Measurements from ENCODE around the gene CNFN. TPM values are rescaled to one million over a fixed set of nuclear protein-coding genes. Genes with fewer than 3 reads are reported as not detected.
A peak's percentile ranks its signal among the peaks of the same experiment; 100 is the strongest.

Gene CNFN
- total RNA-seq, 2 donors from 2014 or later = not detected

DNA sequence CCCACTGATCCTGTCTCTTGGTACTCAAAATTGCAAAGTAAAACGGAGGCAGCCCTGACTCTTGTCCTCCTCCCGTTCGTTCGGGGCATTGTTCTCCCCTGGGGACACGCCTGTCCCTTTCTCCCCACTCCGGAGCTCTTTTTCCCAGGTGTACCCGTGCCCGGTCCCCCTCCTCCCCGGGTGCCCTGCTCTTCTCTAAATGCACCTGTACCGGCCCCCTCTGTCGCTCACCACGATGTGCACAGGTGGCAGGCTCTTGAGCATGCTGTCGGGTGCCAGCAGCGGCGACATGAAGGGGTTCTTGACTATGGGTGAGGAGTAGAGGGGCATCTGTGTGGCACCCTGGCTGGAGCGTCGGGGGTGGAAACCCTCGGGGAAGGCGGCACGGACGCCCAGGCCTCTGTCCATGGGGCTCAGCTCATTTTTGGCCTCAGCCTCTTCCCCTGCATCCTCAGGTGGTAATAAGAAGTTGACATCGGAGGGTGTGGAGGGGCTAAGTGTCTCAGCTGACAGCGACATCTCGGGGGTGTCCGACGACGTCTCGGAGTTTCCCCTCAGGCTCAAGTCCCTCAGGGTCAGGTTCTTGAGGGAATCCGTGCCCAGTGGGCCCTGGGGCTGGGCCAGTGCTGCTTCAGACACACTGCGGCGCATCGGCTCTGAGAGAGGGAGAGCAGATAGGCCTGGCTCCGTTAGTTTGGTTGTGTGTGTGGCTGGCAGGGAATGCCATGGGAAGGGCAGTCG is 12.4 kb upstream of the CNFN start:
- ATAC-seq = no peak
- H3K4me1 ChIP-seq = peaks cover 20% of the 10 kb centered on the region
- H3K36me3 ChIP-seq (replicated peaks in 1 of 2; ENCODE audit: insufficient read depth in 1 of 2, low read depth in 2 of 2) = no peaks in the 10 kb centered on the region
- no peak for TF ChIP-seq POLR2A (IDR thresholded peaks at IDR 0.05)
- TF ChIP-seq, protein P1, sequence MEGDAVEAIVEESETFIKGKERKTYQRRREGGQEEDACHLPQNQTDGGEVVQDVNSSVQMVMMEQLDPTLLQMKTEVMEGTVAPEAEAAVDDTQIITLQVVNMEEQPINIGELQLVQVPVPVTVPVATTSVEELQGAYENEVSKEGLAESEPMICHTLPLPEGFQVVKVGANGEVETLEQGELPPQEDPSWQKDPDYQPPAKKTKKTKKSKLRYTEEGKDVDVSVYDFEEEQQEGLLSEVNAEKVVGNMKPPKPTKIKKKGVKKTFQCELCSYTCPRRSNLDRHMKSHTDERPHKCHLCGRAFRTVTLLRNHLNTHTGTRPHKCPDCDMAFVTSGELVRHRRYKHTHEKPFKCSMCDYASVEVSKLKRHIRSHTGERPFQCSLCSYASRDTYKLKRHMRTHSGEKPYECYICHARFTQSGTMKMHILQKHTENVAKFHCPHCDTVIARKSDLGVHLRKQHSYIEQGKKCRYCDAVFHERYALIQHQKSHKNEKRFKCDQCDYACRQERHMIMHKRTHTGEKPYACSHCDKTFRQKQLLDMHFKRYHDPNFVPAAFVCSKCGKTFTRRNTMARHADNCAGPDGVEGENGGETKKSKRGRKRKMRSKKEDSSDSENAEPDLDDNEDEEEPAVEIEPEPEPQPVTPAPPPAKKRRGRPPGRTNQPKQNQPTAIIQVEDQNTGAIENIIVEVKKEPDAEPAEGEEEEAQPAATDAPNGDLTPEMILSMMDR (IDR thresholded peaks at IDR 0.05) = no peak
- no peak for DNase-seq
- intact Hi-C loops (cut with DNase I) = no loop called here
- 46 to 63% methylated on average over 15 to 34 of the region's 34 CpGs for WGBS, 2 donors
- peak overlapping the region in 3 of 4 donors; percentile 30 to 78 (median 73) for H3K27ac ChIP-seq
- H3K27me3 ChIP-seq = no peaks in the 10 kb centered on the region
- no peaks in the 10 kb centered on the region for H3K9me3 ChIP-seq
- H3K4me3 ChIP-seq = no peak overlapping the region

DNA sequence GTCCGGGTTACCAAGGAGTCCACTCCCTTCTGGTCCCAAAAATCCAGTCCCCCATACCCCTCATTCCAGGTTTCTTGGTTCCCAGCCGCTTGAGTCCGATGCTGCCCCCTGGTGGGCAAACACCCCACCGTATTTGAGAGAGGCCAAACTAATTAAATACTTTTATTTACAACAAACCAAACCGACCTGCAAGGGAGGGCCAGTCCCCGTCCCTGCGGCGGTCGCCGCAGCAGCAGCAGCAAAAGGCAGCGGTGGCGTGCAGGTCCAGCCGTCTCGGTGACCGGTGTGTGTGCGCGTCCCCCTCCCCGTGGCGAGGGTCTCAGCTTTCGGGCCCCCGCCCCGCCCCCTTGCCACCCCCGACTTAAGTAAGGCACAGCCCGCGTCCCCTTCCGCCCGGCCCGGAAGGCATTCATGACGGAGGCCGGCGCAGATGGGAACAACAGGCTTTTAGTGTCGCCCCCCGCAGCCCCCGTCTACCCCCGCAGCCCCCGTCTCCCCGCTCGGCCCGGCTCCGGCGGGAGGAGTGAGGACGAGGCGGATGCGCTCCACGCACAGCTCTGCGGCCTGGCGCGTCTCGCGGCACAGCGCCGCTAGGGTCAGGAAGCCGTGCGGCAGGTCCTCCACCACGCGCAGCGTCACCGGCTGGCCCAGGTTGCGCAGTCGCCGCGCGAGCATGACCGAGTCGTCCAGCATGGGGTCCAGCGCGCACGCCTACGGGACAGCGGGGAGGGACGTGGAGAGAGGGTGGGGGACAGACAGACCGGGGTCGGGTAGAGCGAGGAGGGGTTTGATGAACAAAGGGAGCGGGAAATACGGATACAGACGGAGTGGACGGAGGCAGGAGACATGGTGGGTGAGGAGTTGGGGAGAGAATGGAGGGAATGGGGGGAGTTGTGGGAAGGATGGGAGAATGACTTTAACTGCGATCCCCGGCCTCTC is 11.5 kb upstream of the CNFN start:
- intact Hi-C loops (cut with DNase I) = no loop called here

GRCh38 chr19:42400404-42400803 is 10.3 kb upstream of the CNFN start:
- 56 to 58% methylated on average over 1 of the region's 1 CpG for WGBS, 2 donors
- ATAC-seq = no peak
- Histone ChIP-seq H3K36me3 (replicated peaks in 1 of 2; ENCODE audit: insufficient read depth in 1 of 2, low read depth in 2 of 2) (no peaks in the 10 kb centered on the region), H3K9me3 (no peaks in the 10 kb centered on the region), H3K27ac (no peak overlapping the region), H3K4me3 (no peak overlapping the region), H3K27me3 (no peaks in the 10 kb centered on the region), H3K4me1 (peaks cover 32% of the 10 kb centered on the region)
- TF ChIP-seq, protein P1 (IDR thresholded peaks at IDR 0.05) = no peak
- no peak for TF ChIP-seq POLR2A (IDR thresholded peaks at IDR 0.05)
- intact Hi-C loops (cut with DNase I) = no loop called here
- DNase-seq = no peak

More for the DNA sequence above, 11.5 kb upstream of the CNFN start:
- WGBS, 2 donors = 1 to 3% methylated on average over 25 to 62 of the region's 80 CpGs
- peak; percentile 79 to 83 (median 82) for DNase-seq
- peak; percentile 67 for ATAC-seq
- no peaks in the 10 kb centered on the region for H3K9me3 ChIP-seq
- H3K4me3 ChIP-seq = peak overlapping the region; percentile 34 to 65
- H3K36me3 ChIP-seq (replicated peaks in 1 of 2; ENCODE audit: insufficient read depth in 1 of 2, low read depth in 2 of 2) = no peaks in the 10 kb centered on the region
- H3K4me1 ChIP-seq = peaks cover 26% of the 10 kb centered on the region
- peak overlapping the region; percentile 30 to 78 (median 68) for H3K27ac ChIP-seq
- no peaks in the 10 kb centered on the region for H3K27me3 ChIP-seq
- TF ChIP-seq POLR2A (IDR thresholded peaks at IDR 0.05) = peak in 2 of 3 donors; percentile 68 to 69
- TF ChIP-seq, protein P1 (IDR thresholded peaks at IDR 0.05) = peak; percentile 67 to 84 (median 78)

DNA sequence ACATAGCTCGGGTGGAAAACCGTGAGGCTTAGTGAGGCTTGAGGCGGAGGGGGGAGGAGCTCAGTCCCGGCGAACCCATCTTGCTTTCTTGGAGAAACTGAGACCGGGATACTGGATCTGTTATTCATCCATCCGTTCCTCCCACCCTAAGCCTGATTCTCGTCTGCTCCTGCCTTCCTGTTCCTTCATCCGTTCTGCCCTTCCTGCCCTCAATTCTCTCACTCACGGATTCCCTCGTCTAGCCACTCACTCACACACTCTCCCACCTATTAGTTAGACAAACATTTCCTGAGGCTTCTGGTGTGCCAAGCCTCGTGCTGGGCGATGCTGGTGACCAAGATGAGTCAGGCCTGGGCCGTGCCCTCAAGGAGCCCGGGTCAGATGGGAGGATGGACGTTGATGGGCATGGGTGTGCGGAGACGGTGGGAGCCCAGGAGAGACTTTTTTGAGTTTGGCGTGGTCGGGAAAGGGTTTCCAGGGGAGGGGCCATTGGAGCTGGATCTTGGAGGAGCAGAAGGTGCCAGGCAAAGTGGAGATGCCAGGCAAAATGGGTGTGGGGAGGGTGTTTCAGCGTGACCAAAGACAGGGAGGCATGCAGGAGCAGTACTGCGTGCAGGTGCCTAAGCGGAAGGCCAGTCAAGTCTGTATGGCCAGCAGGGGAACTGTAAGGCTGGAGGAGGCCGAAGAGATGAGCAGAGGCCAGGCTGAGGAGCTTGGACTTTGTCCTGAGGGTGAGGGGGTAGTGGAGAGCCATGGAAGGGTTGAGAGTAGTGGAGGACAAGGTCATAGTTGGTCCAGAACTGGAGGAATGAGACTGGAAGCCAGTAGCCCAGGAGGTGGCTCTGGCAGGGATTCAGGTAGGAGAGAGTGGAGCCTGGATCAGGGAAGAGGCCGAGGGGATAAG is 7.4 kb upstream of the CNFN start:
- H3K9me3 ChIP-seq = no peaks in the 10 kb centered on the region
- peak overlapping the region; percentile 28 to 70 for H3K4me3 ChIP-seq
- peak in 1 of 4 donors; percentile 23 for DNase-seq
- H3K4me1 ChIP-seq = peaks cover 31% of the 10 kb centered on the region
- no peak for ATAC-seq
- peak overlapping the region; percentile 60 to 82 (median 73) for H3K27ac ChIP-seq
- intact Hi-C loops (cut with DNase I) = no loop called here
- TF ChIP-seq, protein P1 (IDR thresholded peaks at IDR 0.05) = no peak
- TF ChIP-seq POLR2A (IDR thresholded peaks at IDR 0.05) = no peak
- H3K36me3 ChIP-seq (replicated peaks in 1 of 2; ENCODE audit: insufficient read depth in 1 of 2, low read depth in 2 of 2) = no peaks in the 10 kb centered on the region
- H3K27me3 ChIP-seq = no peaks in the 10 kb centered on the region
- WGBS, 2 donors = 24% methylated on average over 25 of the region's 25 CpGs
